ENCODE results near the gene VOPP1.

VOPP1 gene

GRCh38 chr7:55538538-55538937 lies 33.8 kb downstream of the VOPP1 start:
- peaks cover 3 to 7% of the 10 kb centered on the region in 2 experiments for H3K36me3 ChIP-seq (ENCODE audit: control insufficient read depth in 1 of 2, insufficient read depth in 2 of 2, low read depth in 1 of 2, low read length in 2 of 2)
- H3K27ac ChIP-seq (ENCODE audit: low read length, poor library complexity, severe bottlenecking) = peak overlapping the region; percentile 7
- no peak overlapping the region for H4K91ac ChIP-seq (ENCODE audit: low read length)
- H2AFZ ChIP-seq (ENCODE audit: low read depth, low read length) = no peak overlapping the region
- no peak overlapping the region for H2AK5ac ChIP-seq (ENCODE audit: low read length, severe bottlenecking)
- no peak overlapping the region for H3K4ac ChIP-seq (ENCODE audit: low read depth in 1 of 2, low read length in 2 of 2)
- no peak overlapping the region for H3K9ac ChIP-seq (ENCODE audit: low read length)
- peaks cover 3% of the 10 kb centered on the region for H3K79me1 ChIP-seq (replicated peaks; ENCODE audit: low read length, poor library complexity, severe bottlenecking)
- no peak overlapping the region for H4K8ac ChIP-seq (ENCODE audit: low read length)
- H3K9me3 ChIP-seq (ENCODE audit: control insufficient read depth, low read length) = no peaks in the 10 kb centered on the region
- WGBS = 0% methylated on average over 1 of the region's 3 CpGs
- no peak overlapping the region for H2BK15ac ChIP-seq (ENCODE audit: low read depth, poor library complexity, severe bottlenecking)
- no peak overlapping the region for H3K4me2 ChIP-seq (ENCODE audit: low read length, poor library complexity, severe bottlenecking)
- H3K18ac ChIP-seq (ENCODE audit: low read depth in 1 of 2, low read length in 2 of 2) = no peak overlapping the region
- H3K4me1 ChIP-seq (ENCODE audit: control insufficient read depth, insufficient read depth, low read depth, low read length) = peaks cover 45% of the 10 kb centered on the region
- H3K14ac ChIP-seq (ENCODE audit: low read length in 2 of 2) = no peak overlapping the region
- no peak overlapping the region for H3K23ac ChIP-seq (ENCODE audit: low read length in 2 of 2)
- H3K4me3 ChIP-seq (ENCODE audit: insufficient read depth in 1 of 2, low read depth in 1 of 2, low read length in 2 of 2) = no peak overlapping the region
- peak; percentile 92 for DNase-seq
- H2BK5ac ChIP-seq (ENCODE audit: low read depth, low read length, poor library complexity, severe bottlenecking) = no peak overlapping the region
- no peaks in the 10 kb centered on the region for H3K27me3 ChIP-seq (ENCODE audit: control insufficient read depth in 1 of 2, insufficient read depth in 1 of 2, low read length in 2 of 2)
- no peak overlapping the region for H2BK12ac ChIP-seq (ENCODE audit: low read length in 2 of 2)
- no peak overlapping the region for H2BK120ac ChIP-seq (ENCODE audit: low read depth, low read length)

- no peak overlapping the region for H3K4ac ChIP-seq (ENCODE audit: low read depth in 1 of 2, low read length in 2 of 2)
- peaks cover 3% of the 10 kb centered on the region for H3K79me1 ChIP-seq (replicated peaks; ENCODE audit: low read length, poor library complexity, severe bottlenecking)
- no peak overlapping the region for H2BK5ac ChIP-seq (ENCODE audit: low read depth, low read length, poor library complexity, severe bottlenecking)
- H2BK12ac ChIP-seq (ENCODE audit: low read length in 2 of 2) = no peak overlapping the region
- no peak overlapping the region for H2BK15ac ChIP-seq (ENCODE audit: low read depth, poor library complexity, severe bottlenecking)
- H3K23ac ChIP-seq (ENCODE audit: low read length in 2 of 2) = no peak overlapping the region
- H3K9ac ChIP-seq (ENCODE audit: low read length) = no peak overlapping the region
- H3K9me3 ChIP-seq (ENCODE audit: control insufficient read depth, low read length) = no peaks in the 10 kb centered on the region
- H2AK5ac ChIP-seq (ENCODE audit: low read length, severe bottlenecking) = no peak overlapping the region
- H4K8ac ChIP-seq (ENCODE audit: low read length) = no peak overlapping the region
- no peak overlapping the region for H4K91ac ChIP-seq (ENCODE audit: low read length)
- H3K14ac ChIP-seq (ENCODE audit: low read length in 2 of 2) = no peak overlapping the region
- H2AFZ ChIP-seq (ENCODE audit: low read depth, low read length) = no peak overlapping the region
- no peak for DNase-seq
- no peak overlapping the region for H2BK120ac ChIP-seq (ENCODE audit: low read depth, low read length)
- 97% methylated on average over 16 of the region's 16 CpGs for WGBS
- no peak overlapping the region for H3K27ac ChIP-seq (ENCODE audit: low read length, poor library complexity, severe bottlenecking)
- peaks cover 3 to 7% of the 10 kb centered on the region in 2 experiments for H3K36me3 ChIP-seq (ENCODE audit: control insufficient read depth in 1 of 2, insufficient read depth in 2 of 2, low read depth in 1 of 2, low read length in 2 of 2)
- no peak overlapping the region for H3K18ac ChIP-seq (ENCODE audit: low read depth in 1 of 2, low read length in 2 of 2)
- no peak overlapping the region for H3K4me2 ChIP-seq (ENCODE audit: low read length, poor library complexity, severe bottlenecking)
- no peaks in the 10 kb centered on the region for H3K27me3 ChIP-seq (ENCODE audit: control insufficient read depth in 1 of 2, insufficient read depth in 1 of 2, low read length in 2 of 2)
- H3K4me1 ChIP-seq (ENCODE audit: control insufficient read depth, insufficient read depth, low read depth, low read length) = peaks cover 52% of the 10 kb centered on the region
- H3K4me3 ChIP-seq (ENCODE audit: insufficient read depth in 1 of 2, low read depth in 1 of 2, low read length in 2 of 2) = no peak overlapping the region
Observed at GRCh38 chr7:55537458-55537990, 34.8 kb downstream of the VOPP1 start.

DNA sequence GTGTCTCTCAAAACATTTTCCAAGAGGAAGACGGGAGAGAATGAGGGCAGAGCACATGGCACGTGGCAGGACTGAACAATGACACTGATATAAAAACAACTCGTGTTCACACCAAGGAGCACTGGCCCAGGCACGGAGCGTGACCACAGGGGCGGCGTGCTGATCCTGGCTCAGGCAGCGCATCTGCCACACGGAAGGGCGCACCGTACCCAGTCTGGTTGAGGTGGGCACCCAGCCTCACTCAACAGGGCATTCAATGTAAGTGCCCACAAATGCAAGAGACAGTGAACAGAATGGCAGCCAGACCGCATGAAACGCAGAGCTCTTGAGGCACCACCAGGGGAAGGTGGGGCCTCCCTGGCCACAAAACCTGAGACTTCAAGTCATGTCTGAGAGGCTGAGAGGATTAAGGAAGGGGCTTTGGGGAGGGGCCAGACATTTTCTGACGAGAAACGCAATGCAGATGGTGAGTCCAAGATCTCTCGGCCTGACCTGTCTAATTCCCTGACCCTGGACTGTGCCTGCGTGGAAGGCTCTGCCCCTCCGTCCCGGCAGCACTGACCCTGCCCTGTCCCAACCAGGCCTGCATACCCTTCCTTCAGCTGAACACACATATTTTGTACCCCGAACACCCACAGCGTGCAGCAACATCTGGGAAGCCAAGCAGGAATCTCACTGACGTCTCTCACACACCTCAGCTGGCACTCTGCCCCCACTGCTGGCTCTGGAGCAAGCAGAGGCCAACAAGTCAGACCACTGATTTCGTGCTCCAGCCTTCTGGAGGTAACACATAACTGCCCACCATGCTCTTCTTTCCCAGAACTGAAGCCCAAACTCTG lies 35.5 kb downstream of the VOPP1 start:
- peak overlapping the region; percentile 66 for H4K8ac ChIP-seq (ENCODE audit: low read length)
- H2BK15ac ChIP-seq (ENCODE audit: low read depth, poor library complexity, severe bottlenecking) = no peak overlapping the region
- peaks cover 3% of the 10 kb centered on the region for H3K79me1 ChIP-seq (replicated peaks; ENCODE audit: low read length, poor library complexity, severe bottlenecking)
- no peak overlapping the region for H3K4me2 ChIP-seq (ENCODE audit: low read length, poor library complexity, severe bottlenecking)
- H3K23ac ChIP-seq (ENCODE audit: low read length in 2 of 2) = no peak overlapping the region
- no peak overlapping the region for H2BK120ac ChIP-seq (ENCODE audit: low read depth, low read length)
- no peak overlapping the region for H2BK5ac ChIP-seq (ENCODE audit: low read depth, low read length, poor library complexity, severe bottlenecking)
- H3K27me3 ChIP-seq (ENCODE audit: control insufficient read depth in 1 of 2, insufficient read depth in 1 of 2, low read length in 2 of 2) = no peaks in the 10 kb centered on the region
- no peaks in the 10 kb centered on the region for H3K9me3 ChIP-seq (ENCODE audit: control insufficient read depth, low read length)
- no peak overlapping the region for H3K27ac ChIP-seq (ENCODE audit: low read length, poor library complexity, severe bottlenecking)
- H3K9ac ChIP-seq (ENCODE audit: low read length) = no peak overlapping the region
- peak overlapping the region; percentile 13 for H2AK5ac ChIP-seq (ENCODE audit: low read length, severe bottlenecking)
- WGBS = 95% methylated on average over 23 of the region's 23 CpGs
- no peak for DNase-seq
- peaks cover 55% of the 10 kb centered on the region for H3K4me1 ChIP-seq (ENCODE audit: control insufficient read depth, insufficient read depth, low read depth, low read length)
- H2AFZ ChIP-seq (ENCODE audit: low read depth, low read length) = no peak overlapping the region
- H3K14ac ChIP-seq (ENCODE audit: low read length in 2 of 2) = peak overlapping the region in 1 of 2 experiments; percentile 64
- H3K4me3 ChIP-seq (ENCODE audit: insufficient read depth in 1 of 2, low read depth in 1 of 2, low read length in 2 of 2) = no peak overlapping the region
- peak overlapping the region; percentile 25 to 35 for H3K18ac ChIP-seq (ENCODE audit: low read depth in 1 of 2, low read length in 2 of 2)
- H3K36me3 ChIP-seq (ENCODE audit: control insufficient read depth in 1 of 2, insufficient read depth in 2 of 2, low read depth in 1 of 2, low read length in 2 of 2) = peaks cover 3 to 7% of the 10 kb centered on the region in 2 experiments
- H3K4ac ChIP-seq (ENCODE audit: low read depth in 1 of 2, low read length in 2 of 2) = peak overlapping the region in 1 of 2 experiments; percentile 61
- H2BK12ac ChIP-seq (ENCODE audit: low read length in 2 of 2) = no peak overlapping the region
- peak overlapping the region; percentile 35 for H4K91ac ChIP-seq (ENCODE audit: low read length)

- WGBS = 100% methylated on average over 5 of the region's 5 CpGs
Observed at GRCh38 chr7:55535617-55536016, 36.7 kb downstream of the VOPP1 start.

More at GRCh38 chr7:55535617-55536016, 36.7 kb downstream of the VOPP1 start:
- peaks cover 3% of the 10 kb centered on the region for H3K79me1 ChIP-seq (replicated peaks; ENCODE audit: low read length, poor library complexity, severe bottlenecking)
- H3K4me2 ChIP-seq (ENCODE audit: low read length, poor library complexity, severe bottlenecking) = no peak overlapping the region
- no peak overlapping the region for H3K4ac ChIP-seq (ENCODE audit: low read depth in 1 of 2, low read length in 2 of 2)
- no peak for DNase-seq
- H3K18ac ChIP-seq (ENCODE audit: low read depth in 1 of 2, low read length in 2 of 2) = no peak overlapping the region
- H3K9me3 ChIP-seq (ENCODE audit: control insufficient read depth, low read length) = no peaks in the 10 kb centered on the region
- no peak overlapping the region for H3K9ac ChIP-seq (ENCODE audit: low read length)
- H3K23ac ChIP-seq (ENCODE audit: low read length in 2 of 2) = no peak overlapping the region
- H2AK5ac ChIP-seq (ENCODE audit: low read length, severe bottlenecking) = no peak overlapping the region
- H2BK12ac ChIP-seq (ENCODE audit: low read length in 2 of 2) = no peak overlapping the region
- H3K4me3 ChIP-seq (ENCODE audit: insufficient read depth in 1 of 2, low read depth in 1 of 2, low read length in 2 of 2) = no peak overlapping the region
- no peak overlapping the region for H4K8ac ChIP-seq (ENCODE audit: low read length)
- no peak overlapping the region for H2BK5ac ChIP-seq (ENCODE audit: low read depth, low read length, poor library complexity, severe bottlenecking)
- H3K36me3 ChIP-seq (ENCODE audit: control insufficient read depth in 1 of 2, insufficient read depth in 2 of 2, low read depth in 1 of 2, low read length in 2 of 2) = peaks cover 3 to 7% of the 10 kb centered on the region in 2 experiments
- H3K14ac ChIP-seq (ENCODE audit: low read length in 2 of 2) = peak overlapping the region in 1 of 2 experiments; percentile 13
- H2BK15ac ChIP-seq (ENCODE audit: low read depth, poor library complexity, severe bottlenecking) = no peak overlapping the region
- H2BK120ac ChIP-seq (ENCODE audit: low read depth, low read length) = no peak overlapping the region
- no peak overlapping the region for H2AFZ ChIP-seq (ENCODE audit: low read depth, low read length)
- H3K4me1 ChIP-seq (ENCODE audit: control insufficient read depth, insufficient read depth, low read depth, low read length) = peaks cover 55% of the 10 kb centered on the region
- no peaks in the 10 kb centered on the region for H3K27me3 ChIP-seq (ENCODE audit: control insufficient read depth in 1 of 2, insufficient read depth in 1 of 2, low read length in 2 of 2)
- no peak overlapping the region for H3K27ac ChIP-seq (ENCODE audit: low read length, poor library complexity, severe bottlenecking)
- H4K91ac ChIP-seq (ENCODE audit: low read length) = no peak overlapping the region
